Hepatocyte (in vitro differentiated cells): ENCODE data around the gene CCDC69. TPM values are rescaled to one million over a fixed set of nuclear protein-coding genes. Genes with fewer than 3 reads are reported as not detected.
"Not testable (repeated sequence)": the region's sequence is repeated elsewhere in the genome, so short reads cannot be mapped to it uniquely, and the experiment has no call there.

ENCODE experiments used
- DNase-seq: peaks from one replicate; pipeline ENCODE4 v3.0.0-alpha.2; 2016; ENCODE audit warnings: low spot score
- H2AFZ ChIP-seq: fragments of 200-600 bp; sonication (generic); 2 replicates; pipeline ENCODE4 v1.6.0; 2016; ENCODE audit warnings: antibody characterized with exemption, mild to moderate bottlenecking
- H3K27ac ChIP-seq: fragments of 200-600 bp; sonication (generic); 2 replicates; pipeline ENCODE4 v1.5.1; 2016; ENCODE audit warnings: mild to moderate bottlenecking
- H3K27me3 ChIP-seq: fragments of 200-600 bp; sonication (generic); 2 replicates; pipeline ENCODE4 v1.6.1; 2016
- H3K36me3 ChIP-seq: fragments of 200-600 bp; sonication (generic); replicated peaks from 2 replicates; pipeline ENCODE4 v1.5.1; 2016; ENCODE audit warnings: low read depth; ENCODE audit not compliant: insufficient read depth
- H3K4me1 ChIP-seq: fragments of 200-600 bp; sonication (generic); 2 replicates; pipeline ENCODE4 v1.5.1; 2016; ENCODE audit warnings: mild to moderate bottlenecking, moderate library complexity; ENCODE audit not compliant: insufficient read depth
- H3K4me2 ChIP-seq: fragments of 200-600 bp; sonication (generic); 2 replicates; pipeline ENCODE4 v1.6.0; 2016
- H3K4me3 ChIP-seq: fragments of 200-600 bp; sonication (generic); 2 replicates; pipeline ENCODE4 v1.5.1; 2016; ENCODE audit warnings: mild to moderate bottlenecking
- H3K79me2 ChIP-seq: fragments of 200-600 bp; sonication (generic); 2 replicates; pipeline ENCODE4 v1.6.0; 2017; ENCODE audit warnings: mild to moderate bottlenecking
- H3K9me2 ChIP-seq: fragments of 200-600 bp; sonication (generic); replicated peaks from 2 replicates; pipeline ENCODE4 v1.6.0; 2017; ENCODE audit warnings: mild to moderate bottlenecking; ENCODE audit not compliant: insufficient read depth
- H3K9me3 ChIP-seq: fragments of 200-600 bp; sonication (generic); 2 replicates; pipeline ENCODE4 v1.5.1; 2016; ENCODE audit warnings: low read depth, mild to moderate bottlenecking
- H4K20me1 ChIP-seq: fragments of 200-600 bp; sonication (generic); 2 replicates; pipeline ENCODE4 v1.6.0; 2016; ENCODE audit warnings: mild to moderate bottlenecking; ENCODE audit not compliant: insufficient read depth, poor library complexity, severe bottlenecking
- CTCF ChIP-seq: fragments of 200-600 bp; sonication (generic); IDR thresholded peaks from 2 replicates; pipeline ENCODE4 v1.5.1; 2016; ENCODE audit warnings: antibody characterized with exemption, mild to moderate bottlenecking; ENCODE audit not compliant: poor library complexity
- EZH2 ChIP-seq: fragments of 200-600 bp; sonication (generic); IDR thresholded peaks from 2 replicates; pipeline ENCODE4 v1.6.1; 2016; ENCODE audit warnings: antibody characterized with exemption, mild to moderate bottlenecking, borderline replicate concordance
- EZH2phosphoT487 ChIP-seq: fragments of 200-600 bp; sonication (generic); IDR thresholded peaks from one replicate; pipeline ENCODE4 v1.6.1; 2018; ENCODE audit warnings: antibody characterized with exemption, mild to moderate bottlenecking, low read depth, moderate library complexity; ENCODE audit not compliant: unreplicated experiment, severe bottlenecking
- WGBS: methylation state at CpG from one replicate; pipeline ENCODE4 v1.1.6; 2016; ENCODE audit warnings: low lambda C conversion rate; ENCODE audit errors: missing lambda C conversion rate; 5-methylcytosine and 5-hydroxymethylcytosine counted together
- polyA plus RNA-seq: library from polyadenylated mRNA; unstranded; fragments of >200 nt; fragmentation: Nextera tagmentation; extraction: Ambion mirVana; gene quantifications from 2 replicates; pipeline ENCODE4 v1.2.1, GENCODE V29; 2016
- total RNA-seq: library from RNA; depleted of rRNA; stranded (reverse); fragments of >200 nt; gene quantifications from 2 replicates; pipeline ENCODE4 v1.2.3, GENCODE V29; 2014

CCDC69 gene
- total and polyA plus RNA-seq, 2 experiments from 2014 or later, result 22.4 to 27.3 TPM

DNA sequence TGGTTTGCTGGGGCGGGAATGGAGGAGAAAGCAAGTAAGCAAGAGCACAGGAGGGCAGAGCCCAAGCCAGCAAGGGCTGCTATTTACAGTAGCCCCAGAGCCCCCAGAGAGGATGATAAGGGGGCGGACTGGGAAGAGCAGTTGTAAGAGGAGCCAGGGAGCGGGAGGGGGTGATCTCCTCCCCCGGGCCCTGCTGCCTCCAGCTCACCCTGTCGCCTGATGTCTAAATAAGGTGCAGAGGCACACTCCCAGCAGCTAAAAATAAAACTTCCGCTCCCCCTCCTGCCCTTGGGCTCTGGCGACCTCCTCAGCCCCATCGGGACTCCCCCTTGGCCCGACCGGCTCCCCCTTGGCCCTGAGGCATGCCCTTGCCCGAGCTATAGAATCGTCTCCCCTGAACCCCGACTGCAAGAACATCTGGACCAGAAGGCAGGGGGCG is 14.4 kb upstream of the CCDC69 start:
- Histone ChIP-seq H4K20me1 (no peaks in the 10 kb centered on the region), H3K4me1 (peaks cover 8% of the 10 kb centered on the region), H3K27ac (no peak overlapping the region), H3K79me2 (no peaks in the 10 kb centered on the region), H2AFZ (no peak overlapping the region), H3K4me2 (no peak overlapping the region), H3K36me3 (no peaks in the 10 kb centered on the region), H3K9me3 (no peaks in the 10 kb centered on the region), H3K4me3 (no peak overlapping the region), H3K9me2 (no peaks in the 10 kb centered on the region), H3K27me3 (no peaks in the 10 kb centered on the region)
- DNase-seq, result no peak
- WGBS, result 67% methylated on average over 12 of the region's 14 CpGs
- TF ChIP-seq EZH2 (no peak), CTCF (no peak), EZH2phosphoT487 (no peak)

- Histone ChIP-seq H3K36me3 (no peaks in the 10 kb centered on the region), H3K4me3 (no peak overlapping the region), H3K79me2 (no peaks in the 10 kb centered on the region), H4K20me1 (no peaks in the 10 kb centered on the region), H3K27me3 (no peaks in the 10 kb centered on the region), H3K4me2 (no peak overlapping the region), H3K9me3 (no peaks in the 10 kb centered on the region), H3K27ac (no peak overlapping the region), H2AFZ (no peak overlapping the region), H3K4me1 (peaks cover 8% of the 10 kb centered on the region), H3K9me2 (no peaks in the 10 kb centered on the region)
- TF ChIP-seq EZH2 (no peak), CTCF (no peak), EZH2phosphoT487 (no peak)
- no peak for DNase-seq
- WGBS, result 93% methylated on average over 7 of the region's 7 CpGs
Measured at GRCh38 chr5:151237685-151238084, 13.8 kb upstream of the CCDC69 start.

DNA sequence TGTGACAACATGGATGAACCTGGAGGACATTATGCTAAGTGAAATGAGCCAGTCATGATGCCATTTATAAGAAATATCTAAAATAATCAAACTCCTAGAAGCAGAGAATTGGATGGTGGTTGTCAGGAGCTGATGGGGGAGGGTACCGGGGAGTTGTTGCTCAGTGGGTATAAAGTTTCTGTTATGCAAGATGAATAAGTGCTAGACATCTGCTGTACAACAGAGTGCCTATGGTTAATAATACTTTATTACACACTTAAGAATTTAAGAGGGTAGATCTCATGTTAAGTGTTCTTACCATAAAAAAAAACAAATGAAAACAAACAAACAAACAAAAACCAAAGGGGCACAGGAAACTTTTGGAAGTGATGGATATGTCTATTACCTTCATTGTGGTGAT is 13.0 kb upstream of the CCDC69 start:
- H3K9me2 ChIP-seq, result no peaks in the 10 kb centered on the region
- H3K4me2 ChIP-seq, result no peak overlapping the region
- TF ChIP-seq EZH2 (no peak), CTCF (no peak), EZH2phosphoT487 (no peak)
- H3K4me1 ChIP-seq, result peaks cover 8% of the 10 kb centered on the region
- no peak overlapping the region for H3K4me3 ChIP-seq
- H3K36me3 ChIP-seq, result no peaks in the 10 kb centered on the region
- no peaks in the 10 kb centered on the region for H3K9me3 ChIP-seq
- no peaks in the 10 kb centered on the region for H4K20me1 ChIP-seq
- no peaks in the 10 kb centered on the region for H3K79me2 ChIP-seq
- no peak overlapping the region for H3K27ac ChIP-seq
- no peaks in the 10 kb centered on the region for H3K27me3 ChIP-seq
- WGBS, result 96% methylated on average over 1 of the region's 1 CpG
- H2AFZ ChIP-seq, result no peak overlapping the region
- no peak for DNase-seq

DNA sequence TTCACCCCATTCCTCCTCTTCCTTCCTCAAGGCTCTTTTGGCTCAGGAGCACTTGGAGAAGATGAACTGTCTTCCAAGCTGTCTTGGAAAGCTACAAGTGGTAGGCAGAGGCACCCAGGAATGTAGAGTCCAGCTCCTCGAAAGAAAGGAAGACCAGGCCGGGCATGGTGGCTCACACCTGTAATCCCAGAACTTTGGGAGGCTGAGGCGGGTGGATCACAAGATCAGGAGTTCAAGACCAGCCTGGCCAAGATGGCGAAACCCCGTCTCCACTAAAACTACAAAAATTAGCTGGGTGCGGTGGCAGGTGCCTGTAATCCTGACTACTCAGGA is 11.3 kb upstream of the CCDC69 start:
- not testable (repeated sequence) for H4K20me1 ChIP-seq, H3K27me3 ChIP-seq, H3K27ac ChIP-seq, H3K9me3 ChIP-seq, H3K79me2 ChIP-seq, H3K4me1 ChIP-seq, H3K36me3 ChIP-seq, H3K9me2 ChIP-seq, H2AFZ ChIP-seq, DNase-seq, H3K4me3 ChIP-seq
- H3K4me2 ChIP-seq, result peak overlapping the region; percentile 4
- WGBS, result 93% methylated on average over 6 of the region's 6 CpGs
